Activated T-cell treated with anti-CD3 and anti-CD28 coated beads for 48 hours (primary cell): ENCODE results near the gene CCL25.

Experiments
- DNase-seq: peaks from one replicate; pipeline ENCODE4 v3.0.0-alpha.2; 2020; ENCODE audit warnings: low read depth

Gene CCL25

DNA sequence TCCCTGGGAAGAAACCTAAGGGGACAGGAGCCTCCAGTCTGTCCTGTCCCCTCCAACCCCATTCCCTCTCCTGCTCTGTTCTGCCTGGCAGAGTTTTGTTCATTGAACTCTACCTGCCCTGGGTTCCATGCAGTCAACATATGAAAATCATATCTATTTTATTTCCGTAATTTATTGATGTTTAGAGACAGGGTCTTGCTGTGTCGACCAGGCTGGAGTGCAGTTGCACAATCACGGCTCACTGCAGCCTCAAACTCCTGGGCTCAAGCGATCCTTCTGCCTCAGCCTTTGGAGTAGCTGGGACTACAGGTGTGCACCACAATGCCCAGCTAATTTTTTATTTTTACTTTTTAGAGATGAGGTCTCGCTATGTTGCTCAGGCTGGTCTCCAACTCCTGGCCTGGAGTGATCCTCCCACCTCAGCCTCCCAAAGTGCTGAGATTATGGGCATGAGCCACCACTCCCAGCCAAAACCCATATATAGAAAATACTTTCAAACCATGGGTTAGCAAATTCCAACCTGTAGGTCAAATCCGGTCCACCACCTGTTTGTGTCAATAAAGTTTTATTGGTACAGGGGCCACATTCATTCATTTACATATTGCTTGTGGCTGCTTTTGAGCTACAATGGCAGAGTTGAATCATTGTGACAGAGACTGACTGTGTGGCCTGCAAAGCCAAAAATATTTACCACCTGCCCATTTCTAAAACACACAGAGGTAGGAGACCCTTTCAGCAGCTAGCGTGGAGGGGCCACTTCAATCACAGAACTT lies 57.5 kb downstream of the CCL25 start:
- DNase-seq = no peak

DNA sequence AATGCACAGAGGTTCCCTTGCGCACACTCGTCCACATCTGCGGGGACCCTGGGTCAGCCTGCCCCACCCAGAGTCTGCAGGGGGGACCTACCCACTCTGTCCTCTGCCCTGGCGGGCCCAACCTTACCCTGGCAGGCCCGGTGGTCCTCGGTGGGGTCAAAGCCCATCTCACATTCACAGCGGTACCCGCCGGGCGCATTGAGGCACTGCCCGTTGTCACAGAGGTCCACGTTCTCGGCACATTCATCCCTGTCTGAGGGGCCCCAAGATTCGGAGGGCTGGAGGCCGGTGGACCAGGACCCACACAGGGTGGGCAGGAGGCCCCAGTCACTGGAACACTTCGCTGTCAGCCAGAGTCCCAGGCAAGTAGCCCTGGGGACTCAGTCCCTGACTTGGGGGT lies 58.4 kb downstream of the CCL25 start:
- DNase-seq = no peak

DNA sequence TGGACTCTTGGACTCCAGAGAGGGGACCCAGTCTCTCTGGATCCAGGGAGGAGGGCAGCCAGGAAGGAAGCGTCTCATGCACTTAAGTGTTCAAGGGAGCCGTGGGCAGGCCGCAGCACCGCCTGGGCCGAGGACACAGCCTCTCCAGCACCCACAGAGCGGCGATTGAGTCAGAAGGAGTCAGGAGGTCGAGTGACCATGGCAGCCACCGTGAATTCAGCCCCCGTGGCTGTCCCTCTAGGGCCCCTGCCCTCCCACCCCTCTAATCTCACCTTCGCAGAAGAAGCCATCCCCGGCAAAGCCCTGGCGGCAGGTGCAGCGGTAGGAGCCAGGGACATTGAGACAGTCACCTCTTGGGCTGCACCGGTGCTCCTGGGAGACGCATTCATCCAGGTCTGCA lies 58.8 kb downstream of the CCL25 start:
- no peak for DNase-seq
